GM21515 (cell line): ENCODE data around the gene RAX.

Experiments
- ATAC-seq: cut with Tn5 transposase; IDR thresholded peaks from one replicate; pipeline ENCODE4 v1.9.1; 2021; ENCODE audit not compliant: unreplicated experiment

The RAX gene

DNA sequence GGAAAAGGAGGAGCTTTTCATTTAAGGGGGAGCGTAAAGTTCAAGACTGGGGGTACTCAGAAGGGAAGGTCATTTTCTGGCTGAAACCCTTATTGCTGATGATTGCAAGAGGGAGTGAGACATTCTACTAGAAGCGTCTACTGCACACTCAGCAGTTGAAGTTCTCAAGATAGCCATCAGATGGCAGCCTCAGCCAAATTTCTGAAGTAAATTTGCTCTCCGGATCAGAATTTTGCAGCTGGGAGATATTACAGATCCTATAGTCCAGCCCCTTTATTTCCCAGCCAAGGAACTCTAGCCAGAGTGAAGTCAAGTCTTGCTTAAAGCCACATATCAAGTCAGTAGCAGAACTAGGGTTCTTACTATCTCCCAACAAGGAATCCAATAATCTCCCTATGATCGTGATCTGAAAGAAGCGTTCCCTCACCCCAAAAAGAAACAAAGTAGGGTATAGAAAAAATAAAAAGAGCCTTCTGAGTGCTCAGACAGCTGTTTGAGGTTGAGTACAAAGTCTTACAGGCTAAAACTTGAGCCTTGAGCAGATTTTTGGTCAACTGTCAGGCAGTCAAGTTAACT, 24.0 kb downstream of the RAX start:
- peak; percentile 61 for ATAC-seq

- ATAC-seq: no peak
Measured at GRCh38 chr18:59246796-59247195, 26.5 kb downstream of the RAX start.

GRCh38 chr18:59242906-59243305, 30.3 kb downstream of the RAX start:
- ATAC-seq: no peak

DNA sequence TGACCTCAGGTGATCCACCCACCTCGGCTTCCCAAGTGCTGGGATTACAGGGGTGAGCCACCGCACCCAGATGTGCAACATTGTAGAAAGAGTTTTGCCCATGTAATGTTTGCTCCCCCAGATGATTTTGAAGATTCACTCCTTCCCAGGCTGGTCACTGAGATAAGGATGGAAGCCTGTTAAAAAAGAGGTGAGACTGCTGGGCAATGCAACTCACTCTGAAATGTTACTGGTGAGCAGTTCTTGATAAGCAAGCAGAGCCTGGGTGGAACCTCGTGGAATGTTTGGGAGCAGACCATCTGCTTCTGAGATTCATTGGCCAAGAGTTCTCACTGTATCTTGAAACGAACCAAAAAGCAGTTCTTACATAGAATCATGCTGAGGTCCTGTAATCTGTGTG, 33.6 kb downstream of the RAX start:
- ATAC-seq: no peak

DNA sequence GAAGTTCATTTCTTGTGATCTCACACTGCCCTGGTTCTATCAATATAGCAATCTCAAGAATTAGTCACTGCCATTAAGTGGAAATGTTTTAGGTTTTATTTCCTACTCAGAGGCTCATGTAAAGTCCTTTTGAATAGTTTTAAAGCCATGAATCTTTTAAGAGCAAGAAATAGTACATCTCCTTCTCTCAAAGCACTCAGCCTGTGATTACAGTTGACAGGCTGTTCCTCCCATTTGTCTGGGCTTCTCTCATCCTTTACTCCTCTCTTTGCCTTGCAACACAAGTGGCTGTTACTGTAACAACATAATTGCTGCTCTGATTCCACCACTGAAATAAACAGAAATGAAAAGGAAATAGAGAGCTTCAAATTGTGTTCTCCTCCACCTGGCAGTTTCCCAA, 34.9 kb downstream of the RAX start:
- ATAC-seq: no peak

GRCh38 chr18:59233017-59233410, 40.2 kb downstream of the RAX start:
- no peak for ATAC-seq

GRCh38 chr18:59232309-59233016, 40.8 kb downstream of the RAX start:
- ATAC-seq: no peak

GRCh38 chr18:59231877-59232276, 41.4 kb downstream of the RAX start:
- no peak for ATAC-seq

GRCh38 chr18:59231114-59231513, 42.1 kb downstream of the RAX start:
- no peak for ATAC-seq

GRCh38 chr18:59229701-59230443, 43.4 kb downstream of the RAX start:
- ATAC-seq: no peak

DNA sequence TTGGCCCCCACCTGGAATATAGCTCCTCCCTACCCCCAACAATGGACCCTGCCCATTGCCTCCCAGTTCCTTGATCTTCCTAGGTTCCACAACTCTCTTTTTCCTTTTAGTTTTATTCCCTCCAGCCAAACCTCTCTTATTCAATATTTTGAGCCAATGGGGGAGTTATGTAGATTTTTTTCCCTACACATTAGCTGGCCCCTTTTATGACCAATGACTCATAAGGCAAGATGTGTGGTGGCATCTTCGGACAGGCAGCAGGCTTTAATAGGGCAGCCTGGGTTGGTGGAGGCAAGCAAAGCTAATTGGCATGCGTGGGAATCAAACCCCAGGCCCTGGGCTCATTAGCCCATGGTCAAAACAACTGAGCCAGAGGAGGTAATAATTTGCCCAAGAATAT, 44.1 kb downstream of the RAX start:
- ATAC-seq: no peak

GRCh38 chr18:59228351-59228750, 44.9 kb downstream of the RAX start:
- no peak for ATAC-seq

DNA sequence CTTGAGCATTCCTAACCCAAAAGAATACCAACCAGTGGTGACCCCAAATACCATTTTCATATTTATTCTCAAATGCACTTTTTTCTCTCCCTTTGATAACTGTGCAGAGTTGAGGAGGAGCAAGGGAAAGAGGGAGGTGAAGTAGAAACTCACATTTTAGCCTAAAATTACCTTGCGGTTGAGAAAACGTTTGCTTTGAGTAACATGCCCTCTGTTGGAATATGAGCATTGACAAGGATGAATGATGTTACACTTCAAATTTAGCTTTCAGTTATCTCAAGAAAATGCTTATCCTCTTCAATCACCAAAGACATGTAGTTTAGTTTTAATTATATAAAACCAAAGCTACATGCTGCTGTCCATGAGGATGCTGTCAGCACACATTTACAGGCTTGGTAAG, 50.9 kb downstream of the RAX start:
- ATAC-seq: no peak

DNA sequence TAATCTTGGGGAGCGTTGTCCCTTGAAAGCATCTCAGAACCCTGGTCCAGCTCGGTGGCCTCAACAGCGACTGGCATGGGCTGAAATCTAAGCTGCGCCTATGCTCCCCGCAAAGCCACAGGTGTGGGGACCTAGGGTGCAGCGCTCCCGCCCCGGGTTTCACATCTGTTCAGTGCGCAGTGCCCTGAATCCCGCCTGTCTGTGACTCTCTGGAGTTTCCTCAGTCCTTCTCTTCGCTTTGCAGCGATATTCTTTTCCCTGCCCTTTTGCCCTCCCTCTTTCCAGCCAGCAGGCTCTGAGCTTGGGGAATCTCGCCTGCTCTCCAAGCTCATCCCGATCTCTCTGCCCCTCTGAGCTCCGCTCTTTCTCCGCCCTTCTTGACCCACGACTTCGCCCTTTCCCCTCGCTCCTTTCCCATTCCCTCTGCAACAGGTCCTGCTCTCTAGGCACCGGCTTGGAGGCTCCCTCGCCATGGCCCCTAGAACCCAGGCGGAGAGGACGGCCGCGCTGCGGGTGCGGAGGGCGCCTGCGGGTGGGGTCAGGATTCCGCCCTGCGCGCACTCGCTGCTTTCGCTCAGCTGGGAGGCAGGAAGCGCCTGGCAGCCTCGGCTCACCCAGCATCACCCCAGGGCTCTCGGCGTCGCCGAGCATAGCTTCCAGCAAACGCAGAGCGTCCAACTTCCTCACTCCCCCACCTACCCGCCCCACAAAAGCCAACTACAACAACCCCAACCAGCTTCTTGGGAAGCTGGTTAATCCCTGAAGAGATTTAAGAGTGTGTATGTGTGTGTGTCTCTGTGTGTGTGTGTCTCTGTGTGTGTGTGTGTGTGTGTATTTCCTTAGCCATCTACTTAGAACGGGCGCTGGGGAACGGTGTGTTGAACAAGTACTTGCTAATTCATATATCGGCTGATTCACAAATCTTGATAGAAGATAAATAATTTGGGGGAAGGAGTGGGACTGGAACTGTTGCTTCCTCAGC, 52.2 kb downstream of the RAX start:
- no peak for ATAC-seq

DNA sequence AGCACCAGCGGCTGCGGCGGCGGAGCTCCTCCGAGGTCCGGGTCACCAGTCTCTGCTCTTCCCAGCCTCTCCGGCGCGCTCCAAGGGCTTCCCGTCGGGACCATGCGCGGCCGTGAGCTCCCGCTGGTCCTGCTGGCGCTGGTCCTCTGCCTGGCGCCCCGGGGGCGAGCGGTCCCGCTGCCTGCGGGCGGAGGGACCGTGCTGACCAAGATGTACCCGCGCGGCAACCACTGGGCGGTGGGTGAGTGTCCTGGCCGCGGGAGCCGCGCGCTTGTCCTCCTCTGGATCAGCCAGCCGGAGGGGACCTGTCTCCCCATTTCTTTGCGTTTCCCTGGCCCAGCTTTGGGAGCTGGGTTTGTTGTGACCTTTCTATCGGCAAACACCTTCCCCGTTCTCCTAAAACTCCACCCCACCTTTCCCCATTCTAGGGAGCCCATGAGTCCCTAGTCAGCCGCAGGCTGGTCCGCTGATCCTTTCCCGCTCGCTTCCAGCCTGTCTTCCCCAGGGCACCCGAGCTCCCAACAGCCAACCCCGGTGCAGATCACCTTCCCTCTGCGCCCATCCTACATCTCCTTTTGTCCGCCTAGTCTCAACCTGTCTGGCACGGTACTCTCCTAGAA, 53.0 kb downstream of the RAX start:
- ATAC-seq: no peak

DNA sequence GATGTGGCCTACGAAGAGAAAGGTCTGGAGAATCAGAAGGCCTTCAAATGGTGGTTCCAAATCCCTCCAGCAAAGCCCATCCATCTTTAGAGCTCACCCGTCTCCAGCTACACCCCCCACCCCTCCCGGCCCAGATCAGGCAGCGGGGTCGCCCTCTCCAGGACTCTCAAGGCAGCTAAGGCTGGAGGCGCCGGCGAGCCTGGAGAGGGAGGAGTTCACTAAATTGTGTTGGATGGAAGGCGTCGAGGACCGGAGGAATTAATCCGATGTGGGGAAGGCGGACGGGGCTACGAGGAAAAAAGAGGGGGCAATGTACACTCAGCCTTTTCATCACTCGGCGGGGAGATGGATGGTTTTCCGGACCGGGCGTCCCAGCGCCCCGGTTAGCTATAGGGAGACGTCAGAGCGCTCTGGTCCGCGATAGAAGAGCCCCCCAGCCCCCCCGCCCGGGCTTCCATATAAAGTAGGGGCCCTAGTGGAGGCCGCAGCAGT, 53.5 kb downstream of the RAX start, which contains the start of gene GRP:
GRP (plus strand) TSS at position 487 of the 492 bp plus-strand sequence. CDS start 108 bp downstream, outside the sequence.
- ATAC-seq: no peak

GRCh38 chr18:59218018-59218417, 55.2 kb downstream of the RAX start:
- ATAC-seq: no peak
